Sigmoid colon (tissue), 7 donors: ENCODE results near the gene HLF. TPM values are rescaled to one million over a fixed set of nuclear protein-coding genes. Genes with fewer than 3 reads are reported as not detected.

Source experiments
- DNase-seq: peaks from one replicate; pipeline ENCODE4 v3.0.0-alpha.2; 2019
- H3K27ac ChIP-seq, 4 donors: fragments of 200-600 bp; sonication (generic); one replicate each; pipeline ENCODE4 v1.5.1; 2016 to 2019; ENCODE audit warnings: mild to moderate bottlenecking in 1 of 4
- H3K27me3 ChIP-seq, 3 donors: fragments of 200-600 bp; sonication (generic); one replicate each; pipeline ENCODE4 v1.5.1; 2019; ENCODE audit warnings: mild to moderate bottlenecking in 1 of 3
- H3K36me3 ChIP-seq, 4 donors: fragments of 200-600 bp; sonication (generic); one replicate each; pipeline ENCODE4 v1.5.1; 2016 to 2019
- H3K4me1 ChIP-seq, 4 donors: fragments of 200-600 bp; sonication (generic); one replicate each; pipeline ENCODE4 v1.5.1; 2017 to 2019
- H3K4me3 ChIP-seq, 4 donors: fragments of 200-600 bp; sonication (generic); one replicate each; pipeline ENCODE4 v1.5.1; 2017 to 2019; ENCODE audit warnings: mild to moderate bottlenecking in 2 of 4, moderate library complexity in 1 of 4
- H3K9me3 ChIP-seq, 4 donors: fragments of 200-600 bp in 3 of 4; sonication (generic) in 3 of 4; one replicate each; pipeline versions ENCODE4 v1.5.1 to v1.6.1; 2013 to 2019
- EP300 ChIP-seq, 4 donors: sonication (generic); formaldehyde crosslinking; IDR thresholded peaks; one replicate each; pipeline ENCODE4 v1.6.1; 2017; ENCODE audit warnings: antibody characterized with exemption in 4 of 4
- POLR2A ChIP-seq, 2 donors: fragments of 450-650 bp; IDR thresholded peaks; one replicate each; pipeline ENCODE4 v1.6.1; 2016; ENCODE audit warnings: antibody characterized with exemption in 2 of 2, mild to moderate bottlenecking in 2 of 2, moderate library complexity in 2 of 2
- POLR2AphosphoS5 ChIP-seq, 4 donors: sonication (generic); formaldehyde crosslinking; IDR thresholded peaks; one replicate each; pipeline ENCODE4 v1.6.1; 2017; ENCODE audit warnings: antibody characterized with exemption in 4 of 4
- WGBS, 2 donors: extraction: QIAGEN DNeasy Blood & Tissue Kit; methylation state at CpG; one replicate each; pipeline ENCODE4 v1.1.7; 2013; 5-methylcytosine and 5-hydroxymethylcytosine counted together
- intact Hi-C: fragments of 100-400 bp; cut with DNase I; formaldehyde crosslinking; loops from one replicate; pipeline ENCODE4 v1.15.1; 2023
- polyA plus RNA-seq, 3 donors: library from polyadenylated mRNA; stranded (reverse); fragments of 200-250 nt; gene quantifications; one replicate each; pipeline ENCODE4 v1.2.3, GENCODE V29; 2013
- total RNA-seq, 4 donors: library from RNA; depleted of rRNA; stranded (reverse); fragments of >200 nt; gene quantifications; one replicate each; pipeline ENCODE4 v1.1.0, GENCODE V29; 2016
- TF ChIP-seq, protein P1 (sequence below), 4 experiments: fragments of 450-650 bp in 3 of 4; fragments of 200-600 bp in 1 of 4; IDR thresholded peaks; one replicate each; pipeline ENCODE4 v1.5.1; 2016 to 2019; ENCODE audit warnings: antibody characterized with exemption in 4 of 4, mild to moderate bottlenecking in 3 of 4, moderate library complexity in 2 of 4
- donor health status: healthy with polysubstance abuse.
- donor health status: Bipolar disorder and iron deficiency.
- donor health status: healthy.

HLF gene
- total and polyA plus RNA-seq, 7 donors: 0.92 to 54.0 (median 41.7) TPM

DNA sequence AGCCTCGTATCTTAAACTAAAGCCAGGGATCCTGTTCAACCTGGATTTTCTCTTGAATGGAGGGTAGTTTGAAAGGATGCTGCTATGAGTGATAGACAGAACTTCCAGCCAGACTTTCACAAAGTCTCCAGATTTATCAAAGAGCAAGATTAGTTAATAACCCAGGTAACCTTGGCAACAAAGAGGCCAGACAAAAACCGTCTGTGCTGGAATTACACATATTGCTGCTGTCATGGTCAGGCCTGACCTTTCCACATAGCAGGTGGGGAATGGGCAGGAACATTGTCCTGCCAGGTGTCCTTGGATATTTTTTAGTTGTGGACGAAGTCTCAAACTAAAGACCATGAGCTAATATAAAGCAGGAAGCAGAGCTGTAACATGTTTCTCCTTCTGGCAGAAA is 52.5 kb downstream of the HLF start:
- no peak for DNase-seq
- Histone ChIP-seq H3K9me3 (no peaks in the 10 kb centered on the region), H3K27ac (no peak overlapping the region), H3K36me3 (peaks cover 8 to 80% (median 24%) of the 10 kb centered on the region in 4 donors), H3K4me1 (no peaks in the 10 kb centered on the region), H3K4me3 (no peak overlapping the region), H3K27me3 (no peaks in the 10 kb centered on the region)
- TF ChIP-seq POLR2A (IDR thresholded peaks at IDR 0.05) (no peak), POLR2AphosphoS5 (IDR thresholded peaks at IDR 0.05) (no peak), EP300 (IDR thresholded peaks at IDR 0.05) (no peak)
- TF ChIP-seq, protein P1, sequence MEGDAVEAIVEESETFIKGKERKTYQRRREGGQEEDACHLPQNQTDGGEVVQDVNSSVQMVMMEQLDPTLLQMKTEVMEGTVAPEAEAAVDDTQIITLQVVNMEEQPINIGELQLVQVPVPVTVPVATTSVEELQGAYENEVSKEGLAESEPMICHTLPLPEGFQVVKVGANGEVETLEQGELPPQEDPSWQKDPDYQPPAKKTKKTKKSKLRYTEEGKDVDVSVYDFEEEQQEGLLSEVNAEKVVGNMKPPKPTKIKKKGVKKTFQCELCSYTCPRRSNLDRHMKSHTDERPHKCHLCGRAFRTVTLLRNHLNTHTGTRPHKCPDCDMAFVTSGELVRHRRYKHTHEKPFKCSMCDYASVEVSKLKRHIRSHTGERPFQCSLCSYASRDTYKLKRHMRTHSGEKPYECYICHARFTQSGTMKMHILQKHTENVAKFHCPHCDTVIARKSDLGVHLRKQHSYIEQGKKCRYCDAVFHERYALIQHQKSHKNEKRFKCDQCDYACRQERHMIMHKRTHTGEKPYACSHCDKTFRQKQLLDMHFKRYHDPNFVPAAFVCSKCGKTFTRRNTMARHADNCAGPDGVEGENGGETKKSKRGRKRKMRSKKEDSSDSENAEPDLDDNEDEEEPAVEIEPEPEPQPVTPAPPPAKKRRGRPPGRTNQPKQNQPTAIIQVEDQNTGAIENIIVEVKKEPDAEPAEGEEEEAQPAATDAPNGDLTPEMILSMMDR (IDR thresholded peaks at IDR 0.05): no peak
- intact Hi-C loops: no loop called here
- 81 to 90% methylated on average over 3 of the region's 3 CpGs for WGBS, 2 donors

DNA sequence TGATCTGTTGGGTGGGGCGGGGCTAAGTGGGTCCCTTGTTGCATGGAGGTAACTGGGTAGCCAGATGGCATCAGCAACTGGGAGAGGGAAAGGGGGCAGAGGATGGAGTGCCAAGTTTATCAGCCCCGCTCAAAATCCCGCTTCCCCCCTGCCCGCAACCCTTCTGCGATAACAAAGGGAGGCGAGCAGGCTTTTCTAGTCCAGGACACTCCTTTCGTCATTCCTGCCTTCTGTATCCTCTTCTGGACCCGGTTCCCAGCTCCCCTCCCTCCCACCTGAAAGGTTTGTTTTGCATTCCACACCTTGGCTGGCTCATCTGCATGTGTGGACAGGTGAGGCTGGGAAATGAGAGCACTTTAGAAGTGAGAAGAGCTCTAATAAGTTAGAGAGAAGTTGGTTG is 53.3 kb downstream of the HLF start:
- Histone ChIP-seq H3K9me3 (no peaks in the 10 kb centered on the region), H3K4me3 (no peak overlapping the region), H3K36me3 (peaks cover 8 to 88% (median 24%) of the 10 kb centered on the region in 4 donors), H3K27ac (no peak overlapping the region), H3K4me1 (no peaks in the 10 kb centered on the region), H3K27me3 (no peaks in the 10 kb centered on the region)
- DNase-seq: no peak
- TF ChIP-seq, protein P1 (IDR thresholded peaks at IDR 0.05): no peak
- intact Hi-C loops: no loop called here
- WGBS, 2 donors: 95 to 97% methylated on average over 8 of the region's 8 CpGs

DNA sequence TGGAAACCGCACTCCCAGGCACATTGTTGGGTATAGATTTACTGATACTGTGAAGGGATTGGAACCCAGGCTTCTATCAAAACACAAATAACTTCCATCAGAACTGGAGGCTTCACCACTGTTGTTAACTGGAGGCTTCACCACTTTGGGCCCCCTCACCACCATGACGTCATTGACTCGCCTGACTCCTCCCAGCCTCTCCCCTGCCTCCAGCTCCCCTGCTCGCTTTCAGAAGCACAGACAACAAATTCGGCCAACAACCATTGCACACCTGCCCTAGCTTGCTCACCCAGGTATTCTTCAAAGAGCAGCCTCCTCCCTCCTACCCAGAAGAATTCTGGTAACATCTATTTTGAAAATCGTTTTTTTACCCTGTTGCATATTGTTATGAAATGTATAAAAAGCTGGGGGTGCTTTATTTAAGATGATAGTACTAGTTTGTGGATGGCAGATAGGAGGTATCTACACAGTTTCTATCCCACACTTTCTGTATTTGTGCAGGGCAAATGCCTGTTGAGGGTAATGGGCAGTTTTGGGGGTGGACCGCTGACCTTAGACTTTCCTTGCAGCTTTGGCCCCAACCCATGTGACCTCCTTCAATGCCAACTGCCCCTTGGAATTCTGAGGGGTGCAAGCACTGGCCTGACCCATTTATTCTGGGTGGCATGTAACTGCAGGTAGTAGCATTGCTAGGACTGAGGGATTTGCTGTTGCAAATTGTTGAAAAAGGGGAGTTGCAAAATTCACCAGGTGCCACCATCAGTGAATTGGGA is 54.1 kb downstream of the HLF start:
- Histone ChIP-seq H3K9me3 (no peaks in the 10 kb centered on the region), H3K4me1 (no peaks in the 10 kb centered on the region), H3K36me3 (peaks cover 8 to 91% (median 24%) of the 10 kb centered on the region in 4 donors), H3K27ac (no peak overlapping the region), H3K4me3 (no peak overlapping the region), H3K27me3 (no peaks in the 10 kb centered on the region)
- no peak for TF ChIP-seq POLR2A (IDR thresholded peaks at IDR 0.05)
- TF ChIP-seq EP300 (IDR thresholded peaks at IDR 0.05): no peak
- TF ChIP-seq, protein P1 (IDR thresholded peaks at IDR 0.05): no peak
- intact Hi-C loops: no loop called here
- DNase-seq: no peak
- 90 to 91% methylated on average over 7 of the region's 7 CpGs for WGBS, 2 donors

DNA sequence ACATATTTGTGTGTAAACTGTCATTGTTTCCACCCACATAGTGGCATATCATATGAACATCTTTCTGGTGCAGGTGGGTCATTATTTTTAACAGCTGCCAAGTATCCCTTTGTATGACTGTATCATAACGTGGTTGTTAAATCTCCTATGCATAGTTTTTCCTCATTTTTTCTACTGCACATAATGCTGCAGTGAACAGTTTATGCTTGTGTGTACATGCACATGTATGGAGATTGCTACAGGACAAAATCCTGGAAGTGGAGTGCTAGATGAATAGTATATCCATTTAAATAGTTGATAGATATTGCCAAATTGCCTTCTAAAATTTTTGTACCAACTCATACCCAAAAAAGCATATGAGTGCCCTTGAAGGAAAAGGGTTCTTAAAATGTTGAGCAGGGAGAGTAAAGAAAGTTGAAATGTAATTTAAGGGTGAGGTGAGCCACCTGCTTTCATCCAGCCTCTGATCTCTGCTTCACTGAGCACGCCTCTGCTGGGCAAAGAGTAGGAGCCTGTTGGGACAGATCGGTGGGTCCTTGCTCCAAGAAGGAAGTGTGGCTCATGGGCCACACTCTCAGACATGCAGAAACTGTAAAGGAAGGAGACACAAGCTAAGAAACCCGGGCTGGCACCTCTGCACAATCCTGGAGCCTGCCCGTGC is 55.3 kb downstream of the HLF start:
- Histone ChIP-seq H3K4me3 (no peak overlapping the region), H3K4me1 (peaks cover 0 to 4% (median 3%) of the 10 kb centered on the region in 4 donors), H3K27me3 (no peaks in the 10 kb centered on the region), H3K36me3 (peaks cover 8 to 80% (median 24%) of the 10 kb centered on the region in 4 donors), H3K27ac (peak overlapping the region in 1 of 4 donors; percentile 24), H3K9me3 (no peaks in the 10 kb centered on the region)
- 78 to 85% methylated on average over 5 of the region's 5 CpGs for WGBS, 2 donors
- no peak for TF ChIP-seq EP300 (IDR thresholded peaks at IDR 0.05)
- TF ChIP-seq POLR2A (IDR thresholded peaks at IDR 0.05): no peak
- no peak for TF ChIP-seq POLR2AphosphoS5 (IDR thresholded peaks at IDR 0.05)
- TF ChIP-seq, protein P1 (IDR thresholded peaks at IDR 0.05): no peak
- intact Hi-C loops: no loop called here
- DNase-seq: no peak
